Activated CD4-positive, CD25-positive, alpha-beta regulatory T cell treated with anti-CD3 and anti-CD28 coated beads, Interleukin-2, amount 50 U/mL, for 16 hours (primary cell): ENCODE data around the gene GPX3.

Experiments
- DNase-seq: peaks from one replicate; pipeline ENCODE4 v3.0.0-alpha.2; 2020; ENCODE audit warnings: low read depth, low spot score

Gene GPX3

GRCh38 chr5:151012862-151013261, 7.5 kb upstream of the GPX3 start:
- no peak for DNase-seq

DNA sequence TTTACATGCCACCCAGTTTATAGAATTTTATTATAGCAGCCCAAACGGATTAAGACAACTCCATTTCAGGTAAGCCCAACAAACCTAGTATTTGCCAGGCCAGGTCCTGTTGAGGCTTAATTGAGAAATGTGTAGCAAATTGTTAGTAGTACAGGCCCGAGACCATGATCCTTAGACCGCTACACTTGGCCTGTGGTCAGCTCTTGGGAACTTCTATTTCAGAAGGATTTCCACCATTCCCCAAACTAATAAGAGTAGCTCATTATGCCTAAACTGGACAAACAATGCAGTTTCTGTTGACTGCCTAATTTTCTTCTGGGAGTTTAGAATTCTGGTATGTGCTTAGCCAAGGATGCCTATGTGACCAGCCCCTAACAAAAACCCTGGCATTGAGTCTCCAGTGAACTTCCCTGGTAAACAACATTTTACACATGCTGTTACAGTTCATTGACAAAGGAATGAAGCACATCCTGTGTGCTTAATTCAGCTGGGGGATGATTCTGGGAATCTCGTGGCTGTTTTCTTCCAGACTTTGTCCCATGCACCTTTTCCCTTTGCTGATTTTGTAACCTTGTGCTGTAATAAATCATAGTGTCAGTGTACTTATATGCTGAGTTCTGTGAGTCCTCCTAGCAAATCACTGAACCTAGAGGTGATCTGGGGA, 5.6 kb upstream of the GPX3 start:
- DNase-seq, result no peak

DNA sequence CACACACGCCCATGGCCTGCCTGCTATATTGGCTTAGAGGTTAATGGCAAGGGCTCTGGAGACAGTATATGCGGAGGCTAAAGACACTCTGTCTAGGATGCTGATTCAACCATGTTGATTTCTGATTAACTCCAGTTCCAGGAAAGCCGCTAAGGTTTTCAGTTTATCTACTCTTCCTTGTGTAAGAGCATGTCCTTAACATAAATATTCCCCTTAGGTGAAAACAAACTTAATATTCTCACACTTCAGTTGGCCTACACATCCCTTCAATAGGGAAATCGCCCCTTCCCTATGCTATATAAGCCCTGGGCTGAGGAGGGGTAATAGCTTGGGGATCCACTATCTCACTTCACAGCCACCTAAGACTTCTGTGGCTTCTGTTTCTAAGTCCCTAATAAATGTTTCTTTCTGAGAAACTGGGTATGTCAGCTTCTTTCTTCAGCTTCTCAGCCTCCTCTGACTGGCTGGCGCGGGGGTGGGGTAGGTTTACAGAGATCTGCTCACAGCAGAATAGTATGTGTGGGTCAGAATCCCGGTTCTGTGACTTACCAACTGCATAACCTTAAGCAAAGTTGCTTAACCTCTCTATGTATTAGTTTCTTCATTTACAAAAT, 4.3 kb upstream of the GPX3 start:
- DNase-seq, result no peak

DNA sequence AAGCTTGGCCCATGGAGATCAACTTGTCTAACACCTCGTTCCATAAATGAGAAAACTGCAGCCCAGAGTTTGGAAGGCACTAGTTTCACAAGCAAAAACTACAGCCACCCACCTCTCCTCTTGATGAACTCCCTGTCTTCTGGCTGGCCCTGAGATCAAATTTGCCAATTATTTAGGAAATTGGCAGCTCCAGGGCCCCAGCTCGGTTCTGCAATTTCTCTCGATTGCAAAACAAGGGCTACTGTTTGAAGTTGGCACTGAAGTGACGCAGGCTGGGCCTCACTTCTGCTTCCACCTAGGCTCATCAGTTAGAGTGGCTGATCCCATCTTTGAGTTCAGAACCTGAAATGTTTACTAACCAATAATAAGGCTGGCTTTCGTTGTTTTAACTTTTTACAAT, 3.7 kb upstream of the GPX3 start:
- no peak for DNase-seq

GRCh38 chr5:151017897-151018296, 2.5 kb upstream of the GPX3 start:
- no peak for DNase-seq

- DNase-seq, result no peak
Measured at GRCh38 chr5:151018846-151019245, 1.5 kb upstream of the GPX3 start.

- DNase-seq, result no peak
Measured at GRCh38 chr5:151019331-151019730, 1.1 kb upstream of the GPX3 start.

GRCh38 chr5:151021746-151022145, 1.4 kb downstream of the GPX3 start:
- DNase-seq, result no peak

- DNase-seq, result no peak
Measured at GRCh38 chr5:151022511-151023018, 2.2 kb downstream of the GPX3 start.

DNA sequence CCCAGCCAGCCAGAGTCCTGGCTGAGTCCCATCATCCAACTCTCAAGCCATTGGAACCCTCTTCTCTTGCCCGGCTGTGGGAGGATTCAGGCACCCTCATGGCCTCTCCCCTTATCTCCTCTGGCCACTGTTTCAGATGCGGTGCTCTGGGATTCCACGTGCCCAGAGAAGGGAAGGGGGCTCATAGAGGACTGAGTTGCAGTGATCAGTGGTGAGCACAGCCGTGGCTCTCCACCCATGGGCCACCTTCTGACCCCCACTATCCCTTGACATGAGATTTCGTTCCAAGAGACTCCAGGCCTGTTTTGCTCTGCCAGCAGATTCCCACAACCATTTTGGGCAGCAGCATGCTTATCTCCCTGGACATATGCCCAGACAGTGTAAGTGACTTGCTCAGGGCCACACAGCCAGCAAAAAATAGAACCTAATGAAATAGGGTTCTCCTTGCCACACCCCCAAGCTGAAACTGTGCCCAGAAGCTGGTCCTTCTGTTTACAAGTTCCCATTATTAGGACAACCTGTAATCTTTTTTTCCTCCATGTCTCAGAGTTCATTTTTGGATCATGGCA, 2.7 kb downstream of the GPX3 start:
- DNase-seq, result no peak

GRCh38 chr5:151023651-151024050, 3.3 kb downstream of the GPX3 start:
- no peak for DNase-seq

DNA sequence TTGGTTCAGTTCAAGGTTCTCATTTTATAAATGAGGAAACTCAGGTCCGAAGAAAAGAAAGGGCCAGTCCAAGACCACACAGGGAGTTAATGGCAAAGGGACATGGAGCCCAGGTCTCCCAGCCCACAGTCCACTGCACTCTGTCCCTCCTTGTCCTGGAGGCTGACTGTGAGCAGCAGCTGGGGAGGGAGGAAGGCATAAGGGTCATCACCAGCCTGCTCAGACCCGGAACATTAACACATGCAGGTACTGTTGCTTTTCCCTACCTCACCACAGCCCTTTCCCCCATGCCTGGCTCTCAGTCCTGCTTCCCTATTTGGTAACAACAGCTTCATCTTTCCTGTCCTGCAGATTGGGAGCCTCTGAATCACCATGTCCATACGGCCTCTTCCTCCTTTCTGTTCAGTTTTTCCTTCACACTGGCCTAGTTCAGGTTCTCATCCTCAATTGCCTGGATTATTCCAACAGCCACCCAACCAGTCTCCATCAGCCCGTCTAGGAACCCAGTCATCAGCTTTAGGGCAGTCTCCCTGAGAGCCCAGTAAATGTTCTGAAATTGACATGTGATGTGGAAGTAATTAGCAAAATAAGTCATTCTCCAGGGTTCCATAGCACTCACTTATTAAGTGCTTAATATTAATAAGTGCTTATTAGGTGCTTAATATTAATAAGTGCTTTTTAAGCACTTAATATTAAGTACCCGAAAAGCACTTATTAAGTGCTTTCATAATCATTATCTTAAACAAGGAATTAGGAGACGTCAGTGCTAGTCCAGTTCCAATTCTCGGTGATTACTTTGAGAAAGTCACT, 4.3 kb downstream of the GPX3 start:
- DNase-seq, result no peak

GRCh38 chr5:151025250-151025606, 4.8 kb downstream of the GPX3 start:
- DNase-seq, result no peak

GRCh38 chr5:151026088-151026487, 5.7 kb downstream of the GPX3 start:
- DNase-seq, result no peak

DNA sequence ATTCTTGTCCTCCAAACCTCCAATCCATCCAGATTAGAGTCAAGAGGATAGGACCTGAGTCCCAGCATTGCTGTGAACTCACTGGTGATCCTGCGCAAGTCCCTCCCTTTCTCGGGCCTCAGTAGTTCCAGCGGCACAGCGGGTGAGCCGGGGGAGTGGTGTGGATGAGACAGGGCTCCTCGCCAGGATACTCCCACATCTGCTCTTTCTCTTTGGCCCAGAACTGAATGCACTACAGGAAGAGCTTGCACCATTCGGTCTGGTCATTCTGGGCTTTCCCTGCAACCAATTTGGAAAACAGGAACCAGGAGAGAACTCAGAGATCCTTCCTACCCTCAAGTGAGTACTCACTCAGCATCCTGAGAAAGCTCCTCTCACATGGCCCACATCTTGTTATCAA, 6.3 kb downstream of the GPX3 start:
- DNase-seq, result no peak

GRCh38 chr5:151027961-151028479, 7.6 kb downstream of the GPX3 start:
- no peak for DNase-seq

DNA sequence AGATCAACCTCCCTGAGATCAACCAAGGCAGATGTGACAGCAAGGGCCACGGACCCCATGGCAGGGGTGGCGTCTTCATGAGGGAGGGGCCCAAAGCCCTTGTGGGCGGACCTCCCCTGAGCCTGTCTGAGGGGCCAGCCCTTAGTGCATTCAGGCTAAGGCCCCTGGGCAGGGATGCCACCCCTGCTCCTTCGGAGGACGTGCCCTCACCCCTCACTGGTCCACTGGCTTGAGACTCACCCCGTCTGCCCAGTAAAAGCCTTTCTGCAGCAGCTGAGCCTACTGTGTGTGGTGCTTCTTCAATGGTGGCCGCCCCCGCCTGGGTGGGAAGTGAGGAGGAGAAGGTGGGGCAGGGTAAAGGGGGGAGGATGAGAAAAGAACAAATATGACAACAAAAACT, 8.3 kb downstream of the GPX3 start:
- no peak for DNase-seq

GRCh38 chr5:151029179-151030055, 9.0 kb downstream of the GPX3 start:
- DNase-seq, result no peak

DNA sequence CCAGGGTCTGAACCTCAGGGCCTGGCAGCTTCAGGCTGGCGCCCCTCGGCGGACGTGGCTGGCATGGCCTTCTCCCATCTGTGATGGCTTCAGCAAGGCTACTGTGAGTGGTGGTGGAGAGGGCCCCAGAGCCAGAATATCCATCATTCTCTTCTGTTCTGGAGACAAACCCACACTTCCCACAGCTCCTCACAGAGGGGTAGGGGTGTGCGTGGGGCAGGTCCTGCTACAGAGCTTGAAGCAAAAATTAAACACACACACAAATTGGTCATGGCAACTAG, 9.6 kb downstream of the GPX3 start:
- no peak for DNase-seq

DNA sequence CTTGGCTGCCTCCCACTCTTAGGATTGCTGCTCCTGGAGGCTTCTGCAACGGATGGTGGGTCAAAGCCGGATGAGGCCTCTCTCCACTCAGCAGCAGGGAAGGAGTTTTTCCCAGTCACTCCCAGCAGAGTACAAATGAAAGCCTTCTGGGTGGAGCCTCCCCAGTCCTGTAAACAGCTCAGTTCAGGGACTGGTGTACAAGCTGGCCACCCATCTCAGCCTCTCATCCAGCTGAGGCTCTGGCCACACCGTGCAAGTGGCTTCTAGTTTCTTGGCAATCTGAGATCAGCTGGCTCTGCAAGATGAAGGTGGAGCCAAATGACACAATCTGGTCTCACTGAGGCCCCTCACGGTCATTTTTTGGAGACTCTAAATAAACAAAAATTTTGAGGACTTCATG, 10.0 kb downstream of the GPX3 start:
- no peak for DNase-seq

DNA sequence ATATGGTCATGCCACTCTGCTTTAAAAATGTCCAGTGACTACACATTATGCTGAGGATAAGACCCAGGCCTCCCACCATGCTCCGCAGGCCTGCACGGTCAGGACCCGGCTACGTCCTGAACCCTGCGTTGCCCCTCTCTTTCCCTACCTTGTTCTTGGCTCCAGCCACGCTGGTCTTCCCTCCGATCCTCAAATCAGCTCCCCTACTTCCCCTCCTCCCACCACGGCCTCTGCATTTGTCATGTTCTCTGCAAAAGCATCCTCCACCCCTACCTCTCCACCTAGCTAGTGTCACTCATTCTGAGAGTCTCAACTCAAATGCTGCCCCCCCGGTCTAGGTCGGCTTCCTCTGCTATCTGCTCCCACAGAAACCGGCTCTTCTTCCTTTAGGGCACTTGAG, 11.2 kb downstream of the GPX3 start:
- no peak for DNase-seq
